ENCODE results near the gene TMEM106B.

Gene TMEM106B

DNA sequence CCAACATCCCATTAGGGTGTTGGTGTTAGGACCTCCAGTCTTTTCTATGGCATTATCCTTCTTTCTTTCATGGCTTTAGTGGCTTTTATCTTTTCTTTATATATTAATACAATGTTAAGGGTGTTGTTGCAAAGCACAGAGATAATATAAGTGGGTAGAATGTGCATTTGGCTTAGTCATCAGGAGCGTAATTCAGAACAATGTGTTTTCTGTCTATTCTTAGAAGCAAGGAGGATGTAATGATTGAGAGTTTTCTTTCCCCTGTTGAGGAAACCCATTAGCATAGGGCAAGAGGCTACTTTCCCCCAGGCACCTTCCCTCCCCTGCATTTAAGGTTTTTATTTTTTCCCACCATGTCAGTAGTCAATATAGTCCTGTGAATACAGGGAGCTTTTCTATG is 79.7 kb downstream of the TMEM106B start:
- no peak overlapping the region for H3K4ac ChIP-seq (ENCODE audit: low read depth, low read length)
- no peaks in the 10 kb centered on the region for H3K79me2 ChIP-seq (ENCODE audit: control insufficient read depth, insufficient read depth, low read length)
- H2BK5ac ChIP-seq (ENCODE audit: low read length) = no peak overlapping the region
- H3K27ac ChIP-seq (ENCODE audit: low read depth, low read length) = no peak overlapping the region
- no peak overlapping the region for H3K9ac ChIP-seq (ENCODE audit: low read length)
- no peak overlapping the region for H2AK5ac ChIP-seq (ENCODE audit: low read length)
- no peak overlapping the region for H3K4me3 ChIP-seq (ENCODE audit: low read length)
- no peak overlapping the region for H2BK120ac ChIP-seq (ENCODE audit: low read depth, low read length)
- no peak overlapping the region for H2BK15ac ChIP-seq (replicated peaks; ENCODE audit: low read depth)
- no peak overlapping the region for H4K5ac ChIP-seq (ENCODE audit: low read length)
- no peak overlapping the region for H3K23ac ChIP-seq (ENCODE audit: low read length)
- no peak overlapping the region for H4K8ac ChIP-seq (ENCODE audit: low read depth, low read length)
- no peak overlapping the region for H3K4me2 ChIP-seq (ENCODE audit: low read length)
- WGBS (ENCODE audit: extremely low coverage, insufficient coverage, low lambda C conversion rate) = no CpG with 5 or more reads among the region's 1 CpG
- H3K4me1 ChIP-seq (ENCODE audit: control insufficient read depth, low read depth, low read length) = no peaks in the 10 kb centered on the region
- H3K56ac ChIP-seq (ENCODE audit: low read length) = no peak overlapping the region
- no peak for DNase-seq
- no peak overlapping the region for H3K18ac ChIP-seq (ENCODE audit: low read length)
- H3K27me3 ChIP-seq (ENCODE audit: insufficient read depth, low read length, poor library complexity) = no peaks in the 10 kb centered on the region
- H3K36me3 ChIP-seq (ENCODE audit: control insufficient read depth, insufficient read depth, low read length) = no peaks in the 10 kb centered on the region
- no peaks in the 10 kb centered on the region for H3K79me1 ChIP-seq (ENCODE audit: low read length)

DNA sequence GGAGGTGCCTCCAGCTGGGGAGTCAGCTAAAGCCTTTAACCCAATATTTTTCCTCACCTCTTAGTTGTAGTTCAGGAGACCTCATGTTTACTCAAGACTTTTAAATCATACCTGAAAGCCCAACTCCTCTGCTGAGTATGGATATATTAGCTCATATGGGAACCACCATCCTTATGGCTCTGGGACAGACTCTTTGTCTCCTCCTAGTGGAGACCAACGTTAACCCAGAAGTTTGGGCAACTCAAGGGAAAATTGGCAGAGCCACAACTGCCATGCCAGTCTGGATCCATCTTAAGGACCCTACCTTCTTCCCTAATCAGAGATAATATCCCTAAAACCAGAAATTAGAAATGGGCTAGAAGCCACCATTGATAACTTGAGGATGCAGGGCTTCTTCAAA is 80.8 kb downstream of the TMEM106B start:
- no peak overlapping the region for H3K56ac ChIP-seq (ENCODE audit: low read length)
- H3K9ac ChIP-seq (ENCODE audit: low read length) = no peak overlapping the region
- no peak overlapping the region for H3K4ac ChIP-seq (ENCODE audit: low read depth, low read length)
- WGBS (ENCODE audit: extremely low coverage, insufficient coverage, low lambda C conversion rate) = no CpG with 5 or more reads among the region's 1 CpG
- no peak overlapping the region for H4K5ac ChIP-seq (ENCODE audit: low read length)
- no peak overlapping the region for H2BK15ac ChIP-seq (replicated peaks; ENCODE audit: low read depth)
- no peak overlapping the region for H3K27ac ChIP-seq (ENCODE audit: low read depth, low read length)
- H3K27me3 ChIP-seq (ENCODE audit: insufficient read depth, low read length, poor library complexity) = no peaks in the 10 kb centered on the region
- H4K8ac ChIP-seq (ENCODE audit: low read depth, low read length) = no peak overlapping the region
- H3K4me2 ChIP-seq (ENCODE audit: low read length) = no peak overlapping the region
- no peak for DNase-seq
- H3K4me3 ChIP-seq (ENCODE audit: low read length) = no peak overlapping the region
- H3K18ac ChIP-seq (ENCODE audit: low read length) = no peak overlapping the region
- H3K4me1 ChIP-seq (ENCODE audit: control insufficient read depth, low read depth, low read length) = no peaks in the 10 kb centered on the region
- H3K79me2 ChIP-seq (ENCODE audit: control insufficient read depth, insufficient read depth, low read length) = no peaks in the 10 kb centered on the region
- no peak overlapping the region for H2AK5ac ChIP-seq (ENCODE audit: low read length)
- H3K23ac ChIP-seq (ENCODE audit: low read length) = no peak overlapping the region
- no peak overlapping the region for H2BK5ac ChIP-seq (ENCODE audit: low read length)
- no peaks in the 10 kb centered on the region for H3K79me1 ChIP-seq (ENCODE audit: low read length)
- no peaks in the 10 kb centered on the region for H3K36me3 ChIP-seq (ENCODE audit: control insufficient read depth, insufficient read depth, low read length)
- H2BK120ac ChIP-seq (ENCODE audit: low read depth, low read length) = no peak overlapping the region

All from mesendoderm (in vitro differentiated cells).